ENCODE measurements around the gene FNTB.

The FNTB gene

GRCh38 chr14:64986648-64987437, at the start of gene FNTB:
FNTB (plus strand) TSS chr14:64986895; CDS start chr14:64986954, 59 bp downstream.
- DNase-seq, result peak; percentile 96

DNA sequence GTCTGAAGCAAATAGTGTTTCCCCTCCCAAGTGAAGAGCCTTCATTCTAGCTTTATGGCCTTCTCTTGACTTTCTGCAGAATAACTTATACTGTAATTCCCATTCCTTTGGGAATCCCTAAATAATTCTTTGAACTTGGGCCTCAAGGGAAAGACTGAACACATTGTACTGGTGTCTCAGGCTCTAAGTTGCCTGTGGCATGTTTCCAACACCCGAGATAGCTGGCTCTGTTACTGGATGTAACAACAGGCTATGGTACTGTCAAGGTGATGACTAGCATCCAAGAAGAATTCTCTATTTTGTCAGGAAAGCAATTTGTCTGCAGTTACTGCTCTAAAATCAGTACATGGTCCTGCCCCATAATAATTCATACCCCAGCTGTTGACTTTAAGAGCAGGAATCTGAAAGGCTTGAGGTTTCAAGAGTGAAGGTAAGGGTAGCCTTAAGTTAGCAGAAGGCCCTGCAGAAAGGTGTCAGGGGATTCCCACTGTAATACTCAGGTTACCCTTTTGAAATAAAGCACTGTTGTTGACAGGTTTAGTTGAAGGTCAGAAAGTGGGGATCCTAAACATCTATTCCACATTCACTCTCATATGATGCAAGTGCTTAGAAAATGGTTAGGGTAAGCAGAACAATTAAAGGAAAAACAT, 49.4 kb upstream of the FNTB start:
- no peak for DNase-seq

DNA sequence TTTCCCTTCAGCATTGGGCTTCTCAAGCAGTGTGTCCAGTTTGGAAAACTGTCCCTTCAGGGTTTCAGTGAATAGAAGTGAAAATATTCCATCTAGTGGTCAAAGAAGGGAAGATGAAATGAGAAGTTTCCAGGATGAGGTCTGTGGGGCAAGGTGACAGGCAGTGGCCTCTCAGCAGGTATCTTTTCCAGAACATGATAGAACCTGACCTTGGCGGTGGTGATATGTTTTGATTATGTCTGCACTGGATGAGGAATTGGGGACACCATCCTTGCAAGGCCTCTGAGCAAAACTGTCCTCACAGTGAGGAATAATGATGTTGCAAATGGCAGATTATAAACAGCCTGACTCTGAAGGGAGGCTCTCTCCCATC, 48.9 kb upstream of the FNTB start:
- peak in 1 of 2 experiments; percentile 6 for DNase-seq

DNA sequence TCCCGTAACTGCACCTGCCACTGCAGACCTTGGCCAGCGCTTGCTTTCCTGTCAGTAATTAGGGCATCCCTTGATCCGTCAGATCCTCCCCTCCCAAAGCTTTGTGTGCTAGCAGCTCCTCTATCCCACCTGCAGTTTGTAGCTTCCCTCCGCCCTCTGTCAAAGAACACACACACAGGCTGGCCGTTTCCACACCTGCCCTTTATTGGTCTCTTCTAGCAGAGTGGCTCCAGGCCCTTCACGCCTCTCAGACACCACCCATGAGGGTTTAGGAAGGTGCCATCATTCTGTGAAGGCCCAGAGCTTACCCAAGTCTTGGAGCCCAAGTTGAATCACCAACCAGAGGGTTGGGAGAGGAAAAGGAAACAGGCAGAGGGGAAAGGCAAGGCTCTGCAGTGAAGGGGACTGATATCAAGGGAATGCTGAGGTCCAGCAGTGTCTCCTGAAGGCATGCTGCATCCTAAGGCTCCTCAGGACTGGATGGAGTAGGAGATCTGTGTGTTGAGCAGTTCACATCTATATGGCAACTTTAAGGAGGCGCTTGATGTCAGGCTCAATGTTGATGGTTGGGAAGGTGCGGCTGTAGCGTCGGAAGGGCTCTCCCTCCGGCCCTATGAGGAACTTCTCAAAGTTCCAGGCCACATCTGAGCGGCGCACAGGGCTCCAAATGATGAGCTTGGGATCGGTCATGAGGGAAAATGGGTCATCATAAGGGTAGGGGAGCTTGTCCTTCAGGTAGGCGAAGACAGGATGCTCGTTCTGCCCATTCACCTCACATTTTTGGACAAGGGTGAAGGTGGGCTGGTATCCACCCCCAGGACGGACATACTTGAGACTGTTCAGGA, 47.5 kb upstream of the FNTB start:
- peak; percentile 11 to 13 for DNase-seq

- peak in 1 of 2 experiments; percentile 5 for DNase-seq
Measured at GRCh38 chr14:64939817-64940190, 46.9 kb upstream of the FNTB start.

DNA sequence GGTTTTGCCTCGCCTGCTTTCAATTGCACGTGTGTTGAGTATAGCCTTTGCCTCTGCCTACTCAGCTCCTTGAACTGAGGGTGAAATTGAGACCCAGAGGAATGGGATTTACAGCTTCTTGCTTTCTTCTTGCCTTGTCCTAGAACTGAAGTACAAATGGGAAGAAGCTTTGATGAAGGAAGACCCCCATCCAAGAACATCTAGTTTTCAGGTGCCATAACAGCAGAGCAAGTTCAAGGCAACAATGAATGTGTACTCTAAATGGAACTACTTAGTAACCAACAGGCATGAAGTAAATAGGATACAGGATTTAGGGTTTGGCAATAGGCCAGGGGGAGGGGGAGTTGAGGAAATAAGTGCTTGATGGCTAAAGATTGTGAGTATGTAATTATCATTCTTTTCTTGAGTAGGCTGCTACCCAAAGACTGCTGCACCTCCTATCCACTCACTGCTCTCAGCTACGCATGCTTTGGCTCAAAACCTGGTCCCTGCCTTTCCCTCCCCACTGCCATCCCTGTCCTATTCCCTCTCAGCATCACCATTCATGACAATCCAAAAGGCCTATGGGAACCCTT, 46.3 kb upstream of the FNTB start:
- no peak for DNase-seq

GRCh38 chr14:64942531-64943111, 44.1 kb upstream of the FNTB start, which contains the start of gene GPX2:
GPX2 (minus strand) TSS chr14:64942745; CDS start chr14:64942726, 19 bp downstream.
- peak; percentile 11 to 13 for DNase-seq

GRCh38 chr14:64943556-64943955, 43.1 kb upstream of the FNTB start:
- peak; percentile 11 to 13 for DNase-seq

GRCh38 chr14:64944041-64944440, 42.7 kb upstream of the FNTB start:
- DNase-seq, result peak; percentile 7 to 15

DNA sequence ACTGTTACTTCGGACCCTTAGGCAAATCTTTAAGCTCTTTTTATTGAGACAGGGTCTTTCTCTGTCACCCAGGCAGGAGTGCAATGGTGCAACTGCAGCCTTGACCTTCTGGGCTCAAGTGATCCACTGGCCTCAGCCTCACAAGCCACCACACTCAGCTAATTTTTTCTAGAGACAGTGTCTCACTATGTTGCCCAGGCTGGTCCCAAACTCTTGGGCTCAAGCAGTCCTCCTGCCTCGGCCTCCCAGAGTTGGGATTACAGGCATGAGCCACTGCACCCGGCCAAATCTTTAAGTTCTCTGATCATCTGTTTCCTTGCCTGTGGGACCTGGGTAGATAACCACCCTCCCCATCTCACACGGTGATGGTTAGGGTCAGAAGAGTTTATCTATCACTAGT, 41.8 kb upstream of the FNTB start:
- DNase-seq, result peak in 1 of 2 experiments; percentile 2

DNA sequence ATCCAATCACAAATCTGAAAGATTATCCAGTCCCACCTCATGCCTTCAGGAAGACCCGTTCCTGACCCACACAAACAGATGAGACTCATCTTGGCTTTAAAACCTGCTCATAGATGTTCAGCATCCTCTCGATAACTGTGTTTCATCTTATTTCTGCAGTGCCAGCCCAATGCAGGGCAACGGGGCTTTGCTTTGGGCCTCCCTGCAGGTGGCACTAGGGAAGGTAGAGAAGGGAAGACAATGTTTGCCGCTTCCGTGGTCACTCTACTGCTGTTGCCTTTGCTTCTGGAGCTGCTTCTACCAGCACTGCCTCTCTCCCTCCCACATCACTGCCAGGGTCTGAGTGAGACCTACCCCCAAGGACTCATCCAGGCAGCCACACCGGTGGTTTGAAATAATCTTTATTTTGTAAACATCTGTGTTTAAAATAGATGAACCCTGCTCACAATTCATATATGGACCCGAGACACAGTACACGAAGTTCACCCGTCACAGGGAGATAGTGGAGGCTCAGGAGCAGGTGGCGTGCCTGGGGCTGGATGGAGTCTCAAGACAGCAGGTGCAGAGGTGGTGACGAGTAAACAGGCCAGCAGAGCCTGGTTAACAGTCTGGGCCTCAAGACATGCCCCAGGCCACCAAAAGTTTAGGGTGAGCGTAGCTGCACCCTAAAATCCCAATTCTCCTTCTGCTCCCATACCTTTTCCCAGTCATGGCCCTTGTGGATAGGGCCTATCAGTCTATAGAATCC, 41.1 kb upstream of the FNTB start:
- DNase-seq, result peak in 1 of 2 experiments; percentile 11

DNA sequence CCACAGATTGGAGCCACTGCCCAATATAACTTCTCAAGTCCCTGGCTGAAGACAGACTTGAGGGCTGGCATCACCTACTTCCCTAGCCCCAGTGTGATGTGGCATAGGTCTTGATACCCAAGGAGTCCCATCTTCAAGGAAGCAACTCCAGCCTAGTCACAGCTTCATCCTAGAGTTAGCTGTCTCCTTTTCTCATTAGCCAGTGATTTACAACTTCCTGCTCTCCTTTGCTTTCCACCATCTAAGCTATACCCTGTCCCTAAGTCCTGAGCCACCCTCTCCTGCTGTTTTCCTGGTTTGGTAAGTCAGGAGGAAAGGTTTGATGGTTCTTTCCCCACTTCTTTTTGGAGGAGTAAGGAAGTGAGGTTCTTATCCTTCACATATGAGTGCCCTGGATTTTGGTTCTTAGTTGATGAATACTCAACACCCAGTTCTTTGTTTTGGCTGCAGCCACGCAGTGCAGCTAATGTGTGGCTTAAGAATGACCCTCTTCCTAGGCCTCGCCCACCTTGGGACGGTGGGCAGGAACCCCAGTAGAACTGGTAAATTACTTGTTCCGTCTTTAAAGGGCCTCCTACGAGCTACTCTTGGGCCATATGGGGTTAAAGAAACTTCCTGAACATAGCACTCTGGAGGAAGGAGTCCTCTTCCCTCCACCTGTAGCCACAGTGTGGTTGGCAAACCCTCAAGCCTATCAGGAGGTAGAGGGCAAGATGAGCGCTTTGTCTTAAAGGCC, 40.2 kb upstream of the FNTB start:
- DNase-seq, result peak in 1 of 2 experiments; percentile 7

GRCh38 chr14:64947710-64948611, 38.7 kb upstream of the FNTB start:
- DNase-seq, result peak in 1 of 2 experiments; percentile 9

DNA sequence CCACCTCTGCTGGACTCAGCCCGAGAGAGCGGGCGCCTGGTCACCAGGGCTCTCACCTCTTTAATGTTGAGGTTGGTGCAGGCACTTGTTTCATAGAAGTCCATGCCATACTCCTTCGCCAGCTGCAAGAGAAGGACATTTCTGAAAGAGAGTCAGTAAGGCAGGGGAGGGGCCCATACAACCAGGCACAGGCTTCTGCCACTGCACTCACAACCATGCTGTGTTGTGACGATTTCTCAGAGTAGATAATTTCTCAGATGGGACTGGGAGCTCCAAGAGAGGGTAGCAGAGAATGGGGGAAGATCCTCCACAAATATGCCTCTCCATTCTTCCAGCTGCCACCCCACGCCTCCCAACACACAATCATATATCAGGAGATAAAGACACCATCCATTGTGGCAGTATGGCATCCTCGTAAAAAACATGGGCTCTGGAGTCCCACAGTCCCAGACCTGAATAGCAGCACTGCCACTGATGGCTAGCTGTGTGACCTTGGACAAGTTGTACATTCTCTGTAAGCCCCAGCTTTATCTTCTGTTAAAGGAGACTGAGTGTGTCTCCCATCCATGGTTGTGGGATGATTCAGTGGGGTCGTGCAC, 38.0 kb upstream of the FNTB start:
- no peak for DNase-seq

GRCh38 chr14:64950889-64951288, 35.8 kb upstream of the FNTB start:
- no peak for DNase-seq

- DNase-seq, result no peak
Measured at GRCh38 chr14:64951291-64951690, 35.4 kb upstream of the FNTB start.

DNA sequence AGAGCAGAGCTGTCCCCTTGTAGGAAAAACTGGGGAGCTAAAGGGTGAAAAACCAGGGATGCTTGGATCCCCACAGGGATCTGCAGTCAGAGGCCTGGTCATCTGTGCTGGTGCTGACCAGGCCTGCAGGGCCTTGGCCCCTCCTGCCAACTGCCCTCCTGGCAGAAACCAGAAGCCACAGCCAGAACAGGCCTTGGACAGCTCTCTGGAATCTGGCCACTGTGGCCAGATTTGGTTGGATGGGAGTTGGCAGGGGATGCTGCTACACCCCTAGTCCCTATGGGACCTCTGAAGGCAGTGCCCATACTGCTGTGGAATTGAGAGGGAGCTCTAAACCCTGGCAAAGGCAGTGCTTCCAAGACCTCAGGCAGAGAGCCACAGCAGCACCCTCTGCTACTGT, 35.0 kb upstream of the FNTB start:
- no peak for DNase-seq

- no peak for DNase-seq
Measured at GRCh38 chr14:64952598-64953309, 33.9 kb upstream of the FNTB start.

DNA sequence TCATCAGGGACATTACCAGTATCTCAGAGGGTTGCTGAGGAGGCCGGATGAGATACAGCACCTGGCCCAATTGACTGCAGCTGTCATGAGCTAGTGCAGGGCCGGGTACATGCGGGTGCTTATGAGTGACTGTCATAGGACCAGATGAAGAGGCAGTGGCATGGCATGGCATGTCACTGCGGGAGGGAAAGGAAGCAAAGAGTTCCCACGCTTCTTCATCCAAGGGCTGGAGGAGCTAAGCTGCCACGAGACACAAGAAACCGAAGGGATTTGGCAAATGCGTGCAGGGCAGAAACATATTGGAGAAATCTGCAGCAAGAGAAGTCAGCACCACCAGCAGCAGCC, 33.4 kb upstream of the FNTB start:
- DNase-seq, result no peak

All from activated T-cell treated with anti-CD3 and anti-CD28 coated beads, Interleukin-2, amount 50 U/mL, for 48 hours (primary cell).